B cell (primary cell): ENCODE data around the gene PLCL1. TPM values are rescaled to one million over a fixed set of nuclear protein-coding genes. Genes with fewer than 3 reads are reported as not detected.

Experiments
- ATAC-seq: fragments of 200-7000 bp; cut with Tn5 transposase; one replicate; pipeline ENCODE4 v1.10.0; 2021; ENCODE audit warnings: low read depth, mild to moderate bottlenecking, moderate number of reproducible peaks, moderate library complexity
- CTCF ChIA-PET: fragments of 350-600 bp; sonication (Branson Sonifier 250); formaldehyde crosslinking; loops from one replicate; lab custom pipeline; 2021; ENCODE audit warnings: antibody characterized with exemption, inconsistent platforms; lab: Charles Lee
- POLR2A ChIA-PET: fragments of 350-600 bp; sonication (Branson Sonifier 250); formaldehyde crosslinking; loops from one replicate; lab custom pipeline; 2021; ENCODE audit warnings: antibody characterized with exemption; lab: Charles Lee
- DNase-seq: peaks from one replicate; pipeline ENCODE4 v3.0.0; 2013
- H2AFZ ChIP-seq: 2 replicates; pipeline ENCODE4 v1.6.1; 2012; ENCODE audit warnings: mild to moderate bottlenecking, low read depth, low read length; ENCODE audit not compliant: insufficient read depth, poor library complexity, severe bottlenecking
- H3K27ac ChIP-seq, 2 donors: 1 replicate in 1 of 2; 2 replicates in 1 of 2; pipeline ENCODE4 v1.5.1; 2012 to 2013; ENCODE audit warnings: low read length in 2 of 2, mild to moderate bottlenecking in 2 of 2, moderate library complexity in 1 of 2
- H3K27me3 ChIP-seq, 4 experiments: fragments of 200-600 bp in 1 of 4; sonication (generic) in 1 of 4; replicated peaks in 1 of 4; 1 replicate in 2 of 4; 2 replicates in 2 of 4; pipeline versions ENCODE4 v1.6.1 to v1.7.0; 2013 to 2016; ENCODE audit warnings: low read length in 3 of 4, mild to moderate bottlenecking in 2 of 4, mixed read lengths in 1 of 4, moderate library complexity in 1 of 4; ENCODE audit not compliant: insufficient read depth in 4 of 4, control insufficient read depth in 3 of 4; ENCODE audit errors: control extremely low read depth in 1 of 4
- H3K36me3 ChIP-seq, 2 experiments: replicated peaks in 1 of 2; 1 replicate in 1 of 2; 2 replicates in 1 of 2; pipeline versions ENCODE4 v1.6.1 to v1.7.1; 2013; ENCODE audit warnings: low read length in 1 of 2; ENCODE audit not compliant: insufficient read depth in 2 of 2, control insufficient read depth in 1 of 2; ENCODE audit errors: control extremely low read depth in 1 of 2, extremely low read depth in 1 of 2
- H3K4me1 ChIP-seq, 2 donors: fragments of 200-600 bp in 1 of 2; sonication (generic) in 1 of 2; 1 replicate in 1 of 2; 2 replicates in 1 of 2; pipeline versions ENCODE4 v1.5.1 to v1.6.1; 2013 to 2017; ENCODE audit warnings: low read length in 2 of 2; ENCODE audit not compliant: control insufficient read depth in 2 of 2, insufficient read depth in 2 of 2
- H3K4me2 ChIP-seq: replicated peaks from 2 replicates; pipeline ENCODE3; 2012; ENCODE audit warnings: mild to moderate bottlenecking, low read depth, low read length; ENCODE audit not compliant: poor library complexity, severe bottlenecking
- H3K4me3 ChIP-seq, 5 experiments: fragments of 200-600 bp in 1 of 5; sonication (generic) in 1 of 5; 1 replicate in 3 of 5; 2 replicates in 2 of 5; pipeline versions ENCODE4 v1.5.1 to v1.7.0; 2011 to 2016; ENCODE audit warnings: low read length in 4 of 5, mild to moderate bottlenecking in 4 of 5, low read depth in 2 of 5, control low read depth in 1 of 5, moderate library complexity in 1 of 5; ENCODE audit not compliant: insufficient read depth in 1 of 5; ENCODE audit errors: control extremely low read depth in 1 of 5, extremely low read depth in 1 of 5
- H3K79me2 ChIP-seq: fragments of 200-600 bp; sonication (generic); one replicate; pipeline ENCODE4 v1.6.0; 2016; ENCODE audit warnings: low read length; ENCODE audit not compliant: control insufficient read depth, insufficient read depth
- H3K9ac ChIP-seq: fragments of 200-600 bp; sonication (generic); 2 replicates; pipeline ENCODE4 v1.6.1; 2017; ENCODE audit warnings: mild to moderate bottlenecking, low read length, moderate library complexity
- H3K9me3 ChIP-seq, 3 donors: one replicate each; pipeline versions ENCODE4 v1.6.1 to v1.7.1; 2013; ENCODE audit warnings: low read length in 2 of 3; ENCODE audit not compliant: control insufficient read depth in 2 of 3, insufficient read depth in 1 of 3; ENCODE audit errors: control extremely low read depth in 1 of 3
- H4K20me1 ChIP-seq: 2 replicates; pipeline ENCODE4 v1.6.0; 2012; ENCODE audit warnings: mild to moderate bottlenecking, low read length; ENCODE audit not compliant: insufficient read depth, control insufficient read depth, poor library complexity, severe bottlenecking
- H3K27ac Mint-ChIP-seq: one replicate; pipeline ENCODE4 v1.8.0; 2021; ENCODE audit warnings: mixed read lengths
- H3K27me3 Mint-ChIP-seq: one replicate; pipeline ENCODE4 v1.8.0; 2021; ENCODE audit warnings: mixed read lengths
- H3K4me1 Mint-ChIP-seq: one replicate; pipeline ENCODE4 v1.8.0; 2021; ENCODE audit warnings: mixed read lengths
- H3K4me3 Mint-ChIP-seq: one replicate; pipeline ENCODE4 v1.8.0; 2021; ENCODE audit warnings: mixed read lengths
- H3K9me3 Mint-ChIP-seq: one replicate; pipeline ENCODE4 v1.8.0; 2022; ENCODE audit warnings: mixed read lengths; ENCODE audit not compliant: insufficient read depth
- CTCF ChIP-seq: fragments of 200-600 bp; IDR thresholded peaks from one replicate; pipeline ENCODE4 v1.8.0; 2022; ENCODE audit warnings: antibody characterized with exemption, mild to moderate bottlenecking
- EZH2 ChIP-seq: IDR thresholded peaks from 2 replicates; pipeline ENCODE4 v1.6.1; 2012; ENCODE audit warnings: borderline replicate concordance, low read depth, mild to moderate bottlenecking, moderate library complexity, low read length; ENCODE audit not compliant: insufficient read depth, poor library complexity, severe bottlenecking
- WGBS: methylation state at CpG from one replicate; pipeline ENCODE4 v1.1.5; 2013; ENCODE audit warnings: missing lambda C conversion rate; ENCODE audit not compliant: insufficient coverage; 5-methylcytosine and 5-hydroxymethylcytosine counted together
- intact Hi-C: fragments of 100-400 bp; cut with micrococcal nuclease; formaldehyde crosslinking; loops from one replicate; pipeline ENCODE4 v1.10.0; 2022
- polyA plus RNA-seq: library from polyadenylated mRNA; depleted of rRNA; stranded (reverse); fragments of >200 nt; gene quantifications from 2 replicates; pipeline ENCODE4 v1.2.3, GENCODE V29; 2012
- total RNA-seq, 2 donors: library from RNA; stranded (reverse); fragments of 120-200 nt in 1 of 2; gene quantifications; 1 replicate in 1 of 2; 2 replicates in 1 of 2; pipeline versions ENCODE4 v1.2.3 to v1.2.4, GENCODE V29; 2013 to 2022

Gene PLCL1
- total and polyA plus RNA-seq, 2 donors (not counting 1 experiment from before 2014, with no cell fraction given), result 0.07 to 0.25 TPM

- no peak overlapping the region for H3K27ac Mint-ChIP-seq
- WGBS, result 83% methylated on average over 1 of the region's 3 CpGs
- TF ChIP-seq CTCF (no peak), EZH2 (no peak)
- H3K27me3 Mint-ChIP-seq, result peaks cover 11% of the 10 kb centered on the region
- no peak overlapping the region for H2AFZ ChIP-seq
- intact Hi-C loops, result no loop called here
- H3K4me3 ChIP-seq, result no peak overlapping the region
- no peaks in the 10 kb centered on the region for H3K27me3 ChIP-seq
- no peak overlapping the region for H3K4me3 Mint-ChIP-seq
- no peaks in the 10 kb centered on the region for H3K9me3 ChIP-seq
- ATAC-seq (no peak), DNase-seq (no peak)
- no peak overlapping the region for H3K27ac ChIP-seq
- no peaks in the 10 kb centered on the region for H3K79me2 ChIP-seq
- H3K9ac ChIP-seq, result no peak overlapping the region
- no peaks in the 10 kb centered on the region for H4K20me1 ChIP-seq
- H3K9me3 Mint-ChIP-seq, result no peaks in the 10 kb centered on the region
- H3K4me2 ChIP-seq, result no peak overlapping the region
- H3K4me1 ChIP-seq, result no peaks in the 10 kb centered on the region
- H3K36me3 ChIP-seq, result no peaks in the 10 kb centered on the region
- H3K4me1 Mint-ChIP-seq, result no peaks in the 10 kb centered on the region
- POLR2A ChIA-PET, result no interaction called here
- CTCF ChIA-PET, result no interaction called here
These were observed 67.5 kb downstream of the PLCL1 start for GRCh38 chr2:197871780-197872456.

- Histone ChIP-seq H3K79me2 (no peaks in the 10 kb centered on the region), H3K4me3 (no peak overlapping the region), H3K4me1 (no peaks in the 10 kb centered on the region), H3K4me2 (no peak overlapping the region), H3K27ac (no peak overlapping the region), H3K9me3 (no peaks in the 10 kb centered on the region), H2AFZ (no peak overlapping the region), H3K9ac (no peak overlapping the region), H4K20me1 (no peaks in the 10 kb centered on the region), H3K36me3 (no peaks in the 10 kb centered on the region), H3K27me3 (no peaks in the 10 kb centered on the region)
- DNase-seq (no peak), ATAC-seq (no peak)
- CTCF ChIA-PET, result no interaction called here
- no peak for TF ChIP-seq CTCF
- TF ChIP-seq EZH2, result no peak
- peaks cover 11% of the 10 kb centered on the region for H3K27me3 Mint-ChIP-seq
- intact Hi-C loops, result no loop called here
- no peaks in the 10 kb centered on the region for H3K4me1 Mint-ChIP-seq
- WGBS, result 70% methylated on average over 2 of the region's 4 CpGs
- POLR2A ChIA-PET, result no interaction called here
- H3K27ac Mint-ChIP-seq, result no peak overlapping the region
- no peaks in the 10 kb centered on the region for H3K9me3 Mint-ChIP-seq
- H3K4me3 Mint-ChIP-seq, result no peak overlapping the region
These were observed 68.9 kb downstream of the PLCL1 start for GRCh38 chr2:197873293-197873701.
